ENCODE measurements around the gene CAMK1G.

CAMK1G gene

DNA sequence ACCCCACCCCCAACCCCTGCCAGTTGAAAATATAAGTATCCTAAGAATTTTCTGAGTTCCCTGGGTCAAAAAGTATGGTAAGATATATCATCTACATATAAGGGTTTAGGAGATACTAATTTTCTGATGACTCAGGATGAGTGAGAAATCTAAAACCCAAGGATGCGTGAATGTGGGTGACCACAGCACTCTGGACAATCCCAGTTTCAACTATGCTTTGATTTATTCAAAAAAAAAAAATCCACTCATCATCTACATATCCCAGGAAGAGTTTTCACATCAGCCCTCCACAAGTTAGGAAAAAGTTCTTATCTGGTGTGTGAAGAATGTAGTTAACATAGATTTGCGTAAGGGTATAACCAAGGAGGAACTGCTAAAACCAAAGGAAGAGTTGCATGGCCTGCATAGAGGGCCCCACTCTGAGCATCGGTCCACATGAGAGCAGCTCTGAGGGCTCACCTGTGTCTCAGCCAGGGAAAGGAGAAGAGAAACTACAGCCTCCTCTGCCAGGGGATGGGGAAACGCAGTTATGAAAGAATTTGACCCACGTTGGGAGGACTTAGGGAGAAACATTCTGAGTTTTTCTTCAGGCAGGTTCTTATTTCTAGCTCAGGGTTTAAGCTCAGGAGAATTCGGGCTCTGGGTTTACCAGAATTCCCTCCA lies 50.0 kb downstream of the CAMK1G start:
- no peak for DNase-seq

DNA sequence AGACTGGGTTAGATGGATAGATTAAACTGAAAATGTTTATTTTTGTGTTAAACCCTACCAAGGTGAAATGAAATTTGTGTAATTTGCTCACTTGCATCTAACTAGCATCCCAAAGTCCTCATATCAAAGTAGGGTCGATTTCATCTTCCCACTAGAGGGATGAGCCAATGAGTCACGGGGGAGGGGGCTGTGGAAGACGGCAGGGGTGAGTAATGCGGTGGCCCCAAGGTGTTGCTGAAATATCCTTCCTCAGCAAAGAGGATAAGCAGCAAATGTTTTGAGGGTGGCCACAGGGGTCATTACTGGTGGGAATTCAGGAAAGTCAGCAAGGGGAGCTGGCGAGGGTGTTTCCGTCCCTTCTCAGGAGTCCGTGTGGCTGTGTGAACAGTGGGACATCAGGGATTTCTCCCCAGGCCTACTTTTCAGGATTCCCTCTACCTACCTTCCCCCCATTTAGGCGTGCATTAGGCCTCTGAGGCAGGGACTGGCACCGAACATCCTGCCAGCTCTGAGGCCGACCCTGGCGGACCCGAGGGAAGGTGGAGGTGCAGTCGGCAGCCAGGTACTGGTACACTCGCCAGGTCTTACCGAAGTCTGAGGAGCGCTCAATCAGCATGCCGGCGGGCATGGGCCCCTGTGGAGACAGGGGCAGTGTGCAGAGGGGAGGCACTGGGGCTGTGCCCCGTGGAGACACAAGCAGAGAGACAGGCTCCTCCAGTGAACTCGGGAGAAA lies 50.7 kb downstream of the CAMK1G start:
- no peak for DNase-seq

DNA sequence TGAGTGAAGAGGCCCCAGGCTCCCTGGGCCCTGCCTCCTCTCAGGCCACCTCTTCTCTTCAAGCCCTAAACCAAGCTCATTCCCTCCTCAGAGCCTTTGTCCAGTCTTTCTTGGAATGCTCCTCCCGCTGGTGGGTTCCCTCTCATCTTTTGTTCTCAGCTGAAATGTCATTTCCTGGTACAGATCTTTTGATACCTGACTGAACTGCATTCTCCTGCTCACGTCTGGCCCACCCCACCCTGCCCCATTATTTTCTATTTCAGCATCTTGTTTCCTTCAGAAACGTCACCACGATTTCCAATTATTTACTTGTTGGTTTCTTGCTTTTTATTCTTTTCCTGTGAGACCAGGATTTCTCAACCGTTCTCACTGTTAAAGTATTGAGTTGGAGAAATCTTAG lies 52.3 kb downstream of the CAMK1G start:
- no peak for DNase-seq

DNA sequence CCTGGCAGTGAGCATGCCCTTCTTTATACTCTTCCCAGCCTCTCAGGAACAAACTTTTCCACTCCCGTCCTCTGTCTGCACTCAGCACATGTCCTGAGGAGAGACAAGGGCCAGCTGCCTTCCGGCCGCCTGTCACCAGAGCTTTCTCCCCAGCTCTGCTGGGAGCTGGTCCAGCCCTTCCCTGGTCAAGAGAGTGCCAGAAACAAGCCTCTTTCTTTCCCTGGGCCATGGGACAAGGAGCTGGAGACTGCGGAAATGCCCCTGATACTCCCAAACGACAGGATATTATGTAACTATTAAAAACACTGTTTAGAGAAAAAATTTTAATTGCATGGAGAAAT lies 58.3 kb downstream of the CAMK1G start:
- DNase-seq: peak in 54 of 56 donors; percentile 14 to 92 (median 74)

DNA sequence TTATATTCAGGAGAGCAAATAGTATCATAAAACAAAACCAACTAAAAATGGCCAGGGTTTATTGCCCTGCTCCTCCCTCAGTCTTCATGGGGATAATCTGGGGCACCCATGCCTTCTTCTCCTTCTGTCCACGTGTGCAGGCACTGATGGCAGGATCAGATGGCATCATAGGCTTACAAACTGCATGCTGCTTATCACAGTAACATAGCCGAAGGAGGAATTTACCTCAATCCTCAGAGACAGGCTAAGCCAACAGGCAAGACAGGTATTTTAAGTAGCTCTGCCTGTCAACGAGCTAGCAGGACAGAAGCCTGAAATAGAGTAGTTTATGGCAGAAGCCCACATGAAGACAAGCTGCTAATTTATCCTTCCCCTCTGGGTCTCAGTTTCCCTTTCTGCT lies 59.3 kb downstream of the CAMK1G start:
- peak in 2 of 56 donors; percentile 46 to 48 for DNase-seq

DNA sequence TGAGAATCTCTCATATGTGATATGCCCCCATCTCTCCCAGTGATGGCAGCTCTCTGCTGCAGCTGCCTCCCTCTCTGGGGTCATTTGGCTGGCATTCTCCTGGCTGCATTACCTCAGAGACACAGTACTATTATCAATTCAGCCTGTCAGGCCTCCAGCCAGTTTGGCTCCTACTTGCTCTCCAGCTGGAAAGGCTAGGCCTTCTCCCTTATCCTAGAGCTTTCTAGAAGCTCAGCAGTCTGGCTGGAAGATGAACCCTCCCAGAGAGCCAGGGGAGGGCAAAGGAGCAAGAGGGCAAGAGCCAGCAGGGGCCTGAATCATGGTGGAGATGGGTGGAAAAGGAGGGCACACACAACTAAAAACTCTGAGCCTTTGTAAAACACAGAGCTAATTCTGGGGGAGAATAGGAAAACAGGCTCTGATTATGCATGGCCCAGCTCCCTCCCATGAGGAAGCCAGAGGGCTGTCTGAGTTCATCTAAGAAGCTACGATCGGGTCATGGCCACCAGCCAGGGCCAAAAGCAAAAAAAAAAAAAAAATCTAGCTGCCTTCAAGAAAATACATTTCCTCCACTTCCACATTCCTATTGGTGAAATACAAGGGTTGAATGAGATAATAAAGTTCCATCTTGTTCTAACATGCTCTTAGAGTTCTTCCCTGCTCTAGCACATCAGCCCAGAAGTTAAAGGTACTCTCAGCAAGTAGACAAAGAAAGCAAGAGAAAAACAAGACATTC lies 59.9 kb downstream of the CAMK1G start:
- DNase-seq: peak in 55 of 56 donors; percentile 20 to 91 (median 74)

DNA sequence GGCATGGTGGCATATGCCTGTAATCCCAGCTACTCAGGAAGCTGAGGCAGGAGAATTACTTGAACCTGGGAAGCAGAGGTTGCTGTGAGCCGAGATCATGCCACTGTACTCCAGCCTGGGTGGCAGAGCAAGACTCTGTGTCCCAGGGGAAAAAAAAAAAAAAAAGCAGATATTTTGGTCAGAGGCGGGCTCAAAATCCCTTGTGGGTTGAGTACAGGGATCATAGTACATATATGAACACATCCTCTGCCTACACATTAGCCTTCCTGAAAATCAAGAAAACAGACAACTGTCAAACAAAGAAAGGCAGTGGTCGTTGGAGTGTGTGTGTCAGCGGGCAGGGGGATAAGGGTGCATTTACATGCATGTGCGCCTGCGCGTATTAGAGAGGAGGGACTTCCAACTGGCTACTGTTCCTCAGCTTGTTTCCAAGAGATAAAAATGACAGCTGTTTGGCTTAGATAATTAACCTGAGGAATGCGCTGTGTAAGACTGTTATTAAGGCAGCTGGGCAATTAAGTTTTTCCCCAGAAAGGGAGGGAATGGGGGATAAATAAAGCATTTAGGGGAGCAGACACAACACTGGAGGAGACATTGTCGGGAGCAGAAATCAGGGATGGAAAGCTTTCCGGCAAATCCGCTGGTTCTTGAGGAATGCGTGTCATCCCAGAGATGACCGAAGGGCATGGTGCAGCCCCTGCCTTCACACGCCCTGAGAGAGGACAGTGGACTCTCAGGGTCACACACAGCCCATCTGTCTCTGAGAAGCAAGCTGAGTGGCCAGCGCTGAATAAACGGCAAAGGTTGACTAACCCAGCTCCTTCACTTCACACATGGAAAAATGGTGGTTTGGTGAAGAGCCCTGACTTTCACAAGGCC lies 62.3 kb downstream of the CAMK1G start:
- no peak for DNase-seq

DNA sequence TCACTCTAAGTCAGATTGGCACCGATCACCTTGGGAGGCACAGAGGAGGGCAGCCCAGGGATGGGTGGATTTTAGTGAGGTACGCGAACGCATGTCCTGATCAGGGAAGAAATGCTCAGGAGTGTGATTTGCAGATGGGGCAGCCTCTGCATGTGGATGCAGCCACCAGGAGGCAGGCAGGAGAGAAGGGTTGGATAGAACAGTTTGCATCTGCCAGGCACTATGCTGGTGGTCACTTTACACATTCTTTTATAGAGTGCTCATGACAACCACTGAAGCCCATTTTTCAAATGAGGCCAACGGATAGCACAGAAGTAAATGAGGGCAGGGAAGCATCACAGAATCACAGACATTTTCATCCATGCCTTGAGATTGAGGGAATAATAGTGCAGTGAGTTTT lies 63.0 kb downstream of the CAMK1G start:
- DNase-seq: no peak

DNA sequence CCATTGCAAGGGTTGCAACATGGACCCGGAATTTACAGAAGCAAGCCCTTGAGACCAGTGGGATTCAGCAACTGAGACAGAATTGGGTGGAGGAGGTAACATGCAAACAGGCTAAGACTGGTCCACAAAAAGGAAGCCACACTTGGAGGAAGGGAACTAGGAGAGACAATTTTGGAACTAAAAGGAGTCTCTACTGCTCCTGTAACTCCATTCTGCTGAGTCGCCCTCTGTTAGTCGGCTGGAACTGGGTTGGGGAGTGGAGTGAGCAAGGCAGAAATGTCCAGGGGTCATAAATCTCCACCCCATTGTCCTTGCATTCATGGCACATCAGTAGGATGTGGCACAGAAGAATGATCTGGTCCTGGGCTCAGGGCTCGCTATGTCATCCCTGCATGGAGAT lies 63.6 kb downstream of the CAMK1G start:
- DNase-seq: no peak

DNA sequence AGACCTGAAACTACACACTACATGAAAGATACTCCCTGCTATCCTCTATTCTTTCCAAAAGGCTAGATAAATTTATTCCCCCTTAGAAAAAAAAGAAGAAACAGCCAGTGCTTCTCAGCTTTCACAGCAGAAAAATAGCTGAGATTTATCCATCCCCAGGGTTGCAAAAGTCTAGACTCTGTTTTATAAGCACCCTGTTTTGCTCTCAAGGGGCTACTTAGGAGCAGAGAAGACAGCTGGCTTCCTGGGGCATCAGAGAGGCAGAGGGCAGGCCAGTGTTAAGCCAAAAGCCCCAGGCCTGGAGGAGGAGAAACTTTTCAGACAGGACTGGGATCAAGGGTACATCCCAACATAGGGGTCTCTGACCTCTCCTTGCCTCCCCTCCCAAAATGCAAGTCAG lies 64.8 kb downstream of the CAMK1G start:
- no peak for DNase-seq

DNA sequence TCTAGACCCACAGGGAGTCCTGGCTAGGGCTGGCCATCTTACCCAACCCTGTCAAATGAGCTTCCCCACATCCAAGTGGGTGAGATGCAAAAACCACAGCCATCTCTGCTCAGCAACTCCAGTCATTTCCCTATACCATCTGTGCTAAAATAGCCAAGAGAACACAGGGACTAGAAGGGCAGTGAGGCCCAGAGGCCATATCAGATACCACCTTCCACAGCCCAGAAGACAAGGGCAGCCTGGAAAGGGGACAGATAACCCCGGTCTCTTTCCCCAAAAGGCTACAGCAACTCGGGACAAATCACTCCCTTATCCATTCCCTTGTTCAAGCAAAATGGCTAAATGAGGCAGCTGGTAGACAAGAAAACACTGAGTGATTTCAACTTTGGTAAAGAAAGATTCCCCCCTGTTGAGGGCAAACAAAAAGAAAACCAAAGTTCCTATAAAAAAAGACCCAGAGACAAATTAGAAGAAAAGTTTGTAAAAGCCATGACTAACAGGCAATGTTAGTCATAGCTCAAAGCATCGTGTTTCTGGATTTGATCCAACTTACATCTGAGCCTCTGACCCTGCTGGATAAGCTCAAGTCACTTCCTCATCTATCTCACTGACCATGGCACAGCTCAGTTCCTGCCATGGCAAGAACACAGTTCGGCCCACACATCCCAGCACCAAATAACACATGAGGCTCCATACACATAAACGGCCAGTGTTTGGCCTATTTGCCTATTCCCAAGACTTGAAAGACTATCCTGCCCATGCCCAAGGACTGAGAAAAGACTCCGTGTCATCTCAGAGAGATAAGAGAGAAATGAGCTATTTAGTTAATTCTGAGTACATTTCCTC lies 65.6 kb downstream of the CAMK1G start:
- peak in 1 of 56 donors; percentile 42 for DNase-seq

DNA sequence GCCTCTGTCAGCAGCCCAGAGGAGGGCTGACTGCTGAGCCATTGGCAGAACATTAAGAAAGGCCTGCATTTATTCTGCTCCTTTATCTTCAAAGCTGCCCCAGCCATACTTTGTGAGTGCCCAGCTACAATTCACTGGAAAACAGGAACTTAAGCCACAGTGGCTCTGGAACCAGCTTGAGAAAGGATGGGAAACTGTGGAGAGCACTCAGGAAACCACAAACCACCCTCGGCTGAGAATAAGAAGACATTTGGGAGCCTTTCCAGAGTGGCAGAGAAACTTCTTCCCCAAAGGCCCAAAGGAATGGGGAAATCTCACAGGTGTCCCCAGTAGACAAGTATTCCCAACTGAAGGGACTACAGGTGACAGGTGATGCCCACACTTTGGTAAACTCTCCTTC lies 66.9 kb downstream of the CAMK1G start:
- peak in 1 of 56 donors; percentile 6 for DNase-seq

DNA sequence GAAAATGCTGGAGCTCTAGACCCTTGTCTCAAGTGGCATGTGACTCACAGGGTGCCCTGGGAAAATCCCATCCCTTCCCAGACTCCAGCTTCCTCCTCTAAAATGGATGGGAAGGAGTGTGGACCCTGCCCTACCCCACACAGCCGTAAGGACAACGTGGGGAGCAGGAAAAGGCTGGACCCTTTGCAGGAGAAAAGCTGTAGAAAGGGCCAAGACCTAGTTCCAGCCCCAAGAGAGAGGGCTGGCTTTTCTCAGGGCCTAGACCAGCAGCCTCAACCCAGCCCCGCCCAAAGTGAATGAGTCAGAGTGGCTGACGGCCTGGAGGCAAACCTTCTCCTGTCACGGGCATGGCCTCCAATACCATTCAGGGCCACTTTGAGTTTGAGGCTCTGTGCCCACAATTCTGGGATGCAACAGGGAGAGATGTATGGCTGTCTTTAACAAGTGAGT lies 67.6 kb downstream of the CAMK1G start:
- DNase-seq: peak in 1 of 56 donors; percentile 22

DNA sequence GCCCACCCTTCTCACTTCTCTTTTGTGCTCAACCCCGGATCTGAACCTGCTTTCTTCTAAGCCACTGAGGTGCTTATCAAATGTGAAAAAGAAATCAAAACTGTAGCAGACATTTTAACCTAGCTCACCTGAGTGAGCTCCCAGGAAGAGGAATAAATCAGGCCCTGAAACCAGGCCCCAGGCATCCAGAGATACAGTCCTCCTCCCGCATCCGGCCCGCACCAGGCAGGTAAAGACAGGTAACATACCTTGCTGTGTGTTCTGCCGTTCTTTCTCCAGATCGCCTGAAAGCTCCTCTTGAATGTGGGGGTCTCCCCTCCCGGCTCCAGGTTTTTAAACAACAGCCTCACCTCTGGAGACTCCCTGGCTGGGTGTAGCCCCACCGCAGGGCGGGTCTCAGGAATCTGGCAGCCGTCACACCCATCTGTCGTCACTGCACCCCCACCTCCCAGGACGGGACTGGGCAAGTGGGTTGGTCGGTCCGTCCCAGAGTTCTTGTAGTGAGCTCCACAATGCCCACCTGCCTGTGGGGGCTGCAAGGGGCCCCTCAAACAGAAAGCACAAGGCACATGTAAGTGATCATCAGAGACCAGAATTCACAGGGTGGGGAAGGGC lies 68.7 kb downstream of the CAMK1G start, which contains the start of gene LAMB3:
Gene LAMB3 (minus strand): TSS at position 305 of the 615 bp plus-strand sequence. CDS start 1,481 bp downstream, outside the sequence.
- DNase-seq: no peak

DNA sequence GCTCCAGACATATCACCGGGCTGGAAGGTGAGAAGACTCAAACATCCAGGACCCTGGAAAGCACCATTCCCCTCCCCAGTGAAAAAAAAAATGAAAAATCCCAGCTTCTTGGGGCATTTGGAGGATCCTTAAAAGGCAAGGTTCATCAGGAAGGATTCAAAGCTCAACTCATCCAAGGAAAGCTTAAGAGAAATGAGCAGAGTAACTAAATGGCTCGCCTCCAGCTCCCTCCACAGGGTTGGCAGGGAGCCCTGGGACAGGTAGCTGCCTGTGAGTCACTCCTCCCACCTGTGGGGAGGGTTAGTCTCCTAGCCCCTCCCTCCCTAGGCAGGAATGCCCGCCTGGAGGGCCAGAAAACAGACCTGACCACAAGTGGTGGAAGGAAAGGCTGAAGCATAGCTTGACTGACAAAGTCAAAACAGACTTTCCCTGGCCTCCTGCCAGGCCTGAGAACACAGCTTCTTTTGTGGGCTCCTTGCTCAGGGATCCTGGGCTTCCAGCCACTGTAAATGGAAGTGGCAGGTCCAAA lies 69.4 kb downstream of the CAMK1G start:
- peak in 52 of 56 donors; percentile 28 to 94 (median 76) for DNase-seq

DNA sequence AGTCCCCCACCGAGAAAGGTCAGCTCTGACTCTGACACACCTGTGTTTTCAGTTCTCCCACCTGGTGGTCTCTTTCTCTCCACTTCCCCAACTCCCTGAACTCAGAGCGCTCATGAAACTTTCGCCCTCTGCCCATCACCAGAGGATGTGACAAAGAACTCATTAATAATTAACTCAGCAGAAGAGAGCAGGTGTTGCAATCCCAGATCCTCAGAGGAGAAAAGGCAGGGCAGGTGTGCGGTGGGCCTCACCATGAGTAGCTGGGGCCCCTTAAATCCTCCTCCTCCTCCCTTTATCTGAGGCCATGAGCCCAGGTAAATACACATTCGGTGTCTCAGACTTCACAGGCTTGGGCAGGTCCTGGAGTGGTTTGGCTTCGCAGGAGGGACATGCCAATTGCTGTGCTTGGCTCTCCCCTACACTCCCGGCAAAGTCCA lies 70.4 kb downstream of the CAMK1G start:
- DNase-seq: no peak

DNA sequence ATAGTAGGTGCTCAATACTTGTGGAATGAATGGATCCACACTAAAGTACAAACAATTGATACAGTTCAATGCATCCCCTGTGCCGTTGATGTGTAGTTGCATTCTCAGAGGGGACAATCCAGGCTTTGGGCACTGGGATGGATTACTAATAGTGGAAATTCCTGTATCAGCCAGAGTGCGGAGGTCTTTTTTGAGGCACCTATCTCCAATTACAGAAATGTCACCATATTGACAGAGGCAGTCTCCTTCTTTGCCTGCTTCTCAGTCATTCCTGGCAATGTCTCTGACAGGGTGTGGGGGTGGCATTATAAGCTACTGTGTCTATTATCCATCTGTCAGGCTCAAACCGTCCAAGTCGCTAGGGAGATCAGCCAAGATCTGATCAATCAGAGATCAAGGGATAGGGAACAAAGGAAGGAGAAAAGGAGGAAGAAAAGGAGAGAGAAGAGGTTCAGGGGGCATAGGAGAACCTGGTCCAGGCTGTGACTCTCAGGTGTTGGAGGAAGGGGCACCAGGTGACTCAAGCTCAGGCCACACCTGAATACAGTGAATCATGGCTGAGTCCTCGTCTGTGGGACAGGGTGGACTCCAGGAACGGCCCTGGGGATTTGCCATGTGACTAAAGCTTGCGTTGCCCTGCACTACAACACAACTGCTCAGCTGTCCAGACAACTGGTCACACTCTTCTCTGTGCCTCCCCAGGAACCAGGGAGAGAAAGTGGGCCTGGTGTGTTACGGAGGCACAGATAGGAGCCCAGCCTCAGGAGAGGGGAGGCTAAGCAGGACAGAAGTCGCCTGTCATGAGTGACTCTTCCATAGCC lies 72.1 kb downstream of the CAMK1G start:
- DNase-seq: no peak

DNA sequence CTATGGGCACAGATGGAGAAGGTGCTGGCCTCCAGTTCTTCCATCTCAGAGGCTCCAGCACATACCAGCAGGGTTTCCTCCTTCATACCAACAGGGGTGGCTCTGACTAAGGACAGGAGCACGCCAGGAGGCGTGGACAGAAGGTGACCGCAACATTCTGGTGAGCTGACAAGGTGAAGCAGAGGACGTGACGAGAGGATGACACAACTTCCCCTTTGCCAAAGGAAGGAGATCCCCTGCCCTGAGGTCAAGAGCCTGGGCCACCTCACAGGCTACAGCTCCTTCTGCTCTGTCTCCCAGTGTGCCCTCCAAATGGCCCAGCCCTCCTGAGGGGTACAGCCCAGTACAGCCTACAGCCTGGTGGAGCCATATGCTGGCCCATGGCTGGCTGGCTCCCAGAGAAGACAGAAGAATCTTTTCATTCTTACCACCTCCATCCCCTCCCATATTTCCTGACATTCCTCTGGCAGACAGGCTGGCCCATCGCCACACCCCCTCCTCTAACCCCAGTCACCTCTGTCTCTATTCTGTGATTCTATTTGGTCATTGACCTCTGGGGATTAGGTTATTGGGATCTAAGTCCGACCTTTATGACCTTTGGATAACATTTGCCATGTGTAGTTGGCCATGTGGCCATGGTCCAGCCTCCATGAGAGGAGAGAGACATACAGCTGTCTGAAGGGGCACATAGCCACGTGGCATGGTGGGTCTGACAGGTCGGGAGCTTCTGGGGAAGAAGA lies 73.8 kb downstream of the CAMK1G start:
- no peak for DNase-seq

Data from nucleus accumbens (tissue), 56 donors.